Spleen (tissue), 11 donors: ENCODE measurements around the gene HRH3. TPM values are rescaled to one million over a fixed set of nuclear protein-coding genes. Genes with fewer than 3 reads are reported as not detected.

ENCODE experiments used
- DNase-seq: peaks from one replicate; pipeline ENCODE4 v3.0.0-alpha.2; 2020
- H3K27ac ChIP-seq, 8 donors: fragments of 200-600 bp; sonication (generic) in 7 of 8; 1 replicate in 4 of 8; 2 replicates in 4 of 8; pipeline versions ENCODE4 v1.5.0 to v1.8.0; 2016 to 2021; ENCODE audit warnings: inconsistent platforms in 4 of 8, mild to moderate bottlenecking in 4 of 8, moderate library complexity in 1 of 8
- H3K27me3 ChIP-seq, 7 donors: fragments of 200-600 bp; sonication (generic) in 6 of 7; replicated peaks in 1 of 7; 1 replicate in 4 of 7; 2 replicates in 3 of 7; pipeline versions ENCODE4 v1.5.0 to v1.8.0; 2016 to 2021; ENCODE audit warnings: inconsistent platforms in 3 of 7, mild to moderate bottlenecking in 1 of 7
- H3K36me3 ChIP-seq, 6 donors: fragments of 200-600 bp; sonication (generic) in 5 of 6; 1 replicate in 4 of 6; 2 replicates in 2 of 6; pipeline versions ENCODE4 v1.5.0 to v1.8.0; 2016 to 2021; ENCODE audit warnings: inconsistent platforms in 2 of 6
- H3K4me1 ChIP-seq, 6 donors: fragments of 200-600 bp; sonication (generic) in 5 of 6; 1 replicate in 3 of 6; 2 replicates in 3 of 6; pipeline versions ENCODE4 v1.5.0 to v1.8.0; 2016 to 2021; ENCODE audit warnings: inconsistent platforms in 3 of 6
- H3K4me3 ChIP-seq, 8 donors: fragments of 200-600 bp; sonication (generic) in 7 of 8; 1 replicate in 4 of 8; 2 replicates in 4 of 8; pipeline versions ENCODE4 v1.5.0 to v1.8.0; 2016 to 2021; ENCODE audit warnings: inconsistent platforms in 4 of 8, mild to moderate bottlenecking in 4 of 8, moderate library complexity in 2 of 8
- H3K9me3 ChIP-seq, 8 donors: fragments of 200-600 bp; sonication (generic) in 7 of 8; 1 replicate in 4 of 8; 2 replicates in 4 of 8; pipeline versions ENCODE4 v1.5.0 to v1.8.0; 2016 to 2021; ENCODE audit warnings: inconsistent platforms in 4 of 8
- POLR2A ChIP-seq, 3 donors: fragments of 450-650 bp; IDR thresholded peaks; one replicate each; pipeline ENCODE4 v1.5.1; 2017; ENCODE audit warnings: antibody characterized with exemption in 3 of 3, mild to moderate bottlenecking in 1 of 3
- POLR2AphosphoS5 ChIP-seq, 3 donors: sonication (generic); formaldehyde crosslinking; IDR thresholded peaks; one replicate each; pipeline ENCODE4 v1.5.1; 2017; ENCODE audit warnings: antibody characterized with exemption in 3 of 3
- WGBS, 5 donors: extraction: QIAGEN DNeasy Blood & Tissue Kit in 3 of 5; methylation state at CpG; one replicate each; pipeline versions ENCODE4 v1.1.5 to v1.1.7; 2013 to 2018; 5-methylcytosine and 5-hydroxymethylcytosine counted together
- intact Hi-C: fragments of 100-400 bp; cut with DNase I; formaldehyde crosslinking; loops from one replicate; pipeline ENCODE4 v1.15.0; 2023; ENCODE audit warnings: low total_unique reads
- polyA plus RNA-seq, 3 donors: library from polyadenylated mRNA; stranded (reverse); fragments of 200-250 nt; gene quantifications; one replicate each; pipeline ENCODE4 v1.2.1, GENCODE V29; 2013
- total RNA-seq, 7 donors: library from RNA; depleted of rRNA in 3 of 7; stranded (reverse); fragments of >200 nt in 3 of 7; fragmentation: NEBNext Ultra II Directional in 4 of 7; extraction: Animal tissue kit (Norgen Biotek cat#: 25700) in 4 of 7; gene quantifications; one replicate each; pipeline versions ENCODE4 v1.1.0 to v1.2.1, GENCODE V29; 2016 to 2021
- TF ChIP-seq, protein P1 (sequence below), 11 experiments: fragments of 200-600 bp in 7 of 11; fragments of 450-650 bp in 4 of 11; sonication (generic) in 4 of 11; IDR thresholded peaks in 8 of 11; conservative IDR thresholded peaks in 3 of 11; 1 replicate in 7 of 11; 2 replicates in 4 of 11; pipeline versions ENCODE4 v1.4.0 to v1.8.0; 2016 to 2021; ENCODE audit warnings: antibody characterized with exemption in 11 of 11, inconsistent platforms in 4 of 11, mild to moderate bottlenecking in 1 of 11
- donor health status: healthy with polysubstance abuse.
- donor health status: DM: no; HTN: no; CAD: no; lungs with moderate emphysema.
- donor health status: DM: no; HTN: no; CAD: no.
- donor health status: Bipolar disorder and iron deficiency.
- donor health status: healthy.
- donor health status: DM: no; HTN: no; CAD: no.
- donor health status: DM: yes; HTN: yes; CAD: no.

The HRH3 gene
- total and polyA plus RNA-seq, 10 donors = not detected

DNA sequence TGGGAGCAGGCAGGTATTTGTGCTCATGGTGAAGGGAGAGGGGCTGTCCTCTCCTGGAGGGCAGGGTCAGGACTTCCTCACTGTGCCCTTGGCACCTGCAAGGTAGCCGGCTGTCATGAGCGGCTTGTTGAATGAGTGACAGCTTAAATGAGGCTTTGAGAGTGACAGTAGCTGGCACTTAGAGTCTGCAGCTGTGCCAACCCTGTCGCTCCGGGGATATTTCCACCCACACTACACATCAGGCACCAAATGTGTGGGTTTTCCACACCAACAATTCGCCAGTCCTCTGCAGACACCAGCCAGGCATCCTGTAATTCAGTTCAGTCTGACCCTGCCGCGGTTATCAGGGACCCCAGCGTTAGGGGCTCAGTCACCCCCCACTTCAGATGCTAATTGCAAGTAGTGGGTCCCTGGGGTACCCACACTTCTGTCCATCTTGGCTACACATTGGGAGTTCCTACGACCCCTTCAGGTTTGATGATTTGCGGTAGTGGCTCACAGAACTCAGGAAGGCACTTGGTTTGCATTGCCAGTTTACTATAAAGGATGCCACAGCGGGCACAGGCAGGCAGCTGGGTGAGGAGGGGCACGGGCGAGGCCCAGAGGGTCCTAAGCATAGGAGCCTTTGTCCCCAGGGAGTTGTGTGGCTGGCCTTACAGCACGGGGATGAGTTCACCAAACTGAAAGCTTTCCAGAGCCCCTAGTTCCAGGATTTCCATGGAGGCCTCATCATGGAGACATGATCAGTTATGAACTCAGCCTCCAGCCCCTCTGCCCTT is 28.1 kb downstream of the HRH3 start:
- peaks cover 0 to 82% (median 36%) of the 10 kb centered on the region in 6 donors for H3K36me3 ChIP-seq
- no peaks in the 10 kb centered on the region for H3K9me3 ChIP-seq
- DNase-seq = peak; percentile 46

DNA sequence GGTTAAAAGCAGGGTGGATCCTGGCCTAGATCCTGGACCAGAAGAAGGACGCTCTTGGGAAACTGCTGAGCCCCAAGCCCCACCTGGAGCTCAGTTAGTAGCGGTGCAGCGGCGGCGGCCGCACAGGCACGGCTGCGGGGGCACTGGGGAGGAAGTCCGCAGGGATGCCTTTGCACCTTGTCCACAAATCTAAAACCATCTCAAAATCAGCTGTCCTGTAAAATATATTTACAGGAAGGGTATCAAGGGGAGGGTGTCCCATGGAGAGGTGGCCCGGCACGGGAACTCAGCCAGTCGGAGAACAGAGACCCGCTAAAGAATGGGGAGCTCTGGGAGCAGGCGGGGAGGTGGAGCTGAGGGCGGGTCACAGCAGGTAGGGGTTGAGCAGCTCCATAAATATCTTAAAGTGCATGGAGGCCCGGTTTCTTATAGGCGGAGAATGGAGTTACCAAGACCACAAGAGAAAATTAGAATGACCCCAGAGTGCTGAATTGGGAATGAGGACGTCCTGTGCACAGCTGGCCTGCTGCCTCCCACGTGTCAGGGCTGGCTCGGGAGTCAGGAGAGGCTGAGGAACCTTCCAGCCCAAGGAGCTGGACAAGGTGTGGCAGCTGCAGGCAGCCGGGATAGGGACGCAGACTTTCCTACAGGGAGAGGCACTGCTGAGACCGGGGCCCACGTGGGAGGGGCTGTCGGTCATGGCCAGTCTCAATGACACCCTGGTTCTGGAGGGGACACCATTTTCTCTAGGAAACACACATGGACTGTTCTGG is 29.3 kb downstream of the HRH3 start:
- TF ChIP-seq, protein P1, sequence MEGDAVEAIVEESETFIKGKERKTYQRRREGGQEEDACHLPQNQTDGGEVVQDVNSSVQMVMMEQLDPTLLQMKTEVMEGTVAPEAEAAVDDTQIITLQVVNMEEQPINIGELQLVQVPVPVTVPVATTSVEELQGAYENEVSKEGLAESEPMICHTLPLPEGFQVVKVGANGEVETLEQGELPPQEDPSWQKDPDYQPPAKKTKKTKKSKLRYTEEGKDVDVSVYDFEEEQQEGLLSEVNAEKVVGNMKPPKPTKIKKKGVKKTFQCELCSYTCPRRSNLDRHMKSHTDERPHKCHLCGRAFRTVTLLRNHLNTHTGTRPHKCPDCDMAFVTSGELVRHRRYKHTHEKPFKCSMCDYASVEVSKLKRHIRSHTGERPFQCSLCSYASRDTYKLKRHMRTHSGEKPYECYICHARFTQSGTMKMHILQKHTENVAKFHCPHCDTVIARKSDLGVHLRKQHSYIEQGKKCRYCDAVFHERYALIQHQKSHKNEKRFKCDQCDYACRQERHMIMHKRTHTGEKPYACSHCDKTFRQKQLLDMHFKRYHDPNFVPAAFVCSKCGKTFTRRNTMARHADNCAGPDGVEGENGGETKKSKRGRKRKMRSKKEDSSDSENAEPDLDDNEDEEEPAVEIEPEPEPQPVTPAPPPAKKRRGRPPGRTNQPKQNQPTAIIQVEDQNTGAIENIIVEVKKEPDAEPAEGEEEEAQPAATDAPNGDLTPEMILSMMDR (IDR thresholded peaks at IDR 0.05 in 8 of 11, conservative IDR thresholded peaks at IDR 0.05 in 3 of 11) = no peak
- no peak for TF ChIP-seq POLR2A (IDR thresholded peaks at IDR 0.05)
- TF ChIP-seq POLR2AphosphoS5 (IDR thresholded peaks at IDR 0.05) = no peak
- no peaks in the 10 kb centered on the region for H3K27me3 ChIP-seq
- DNase-seq = peak; percentile 47
- H3K9me3 ChIP-seq = no peaks in the 10 kb centered on the region
- 87 to 90% (median 89%) methylated on average over 25 of the region's 25 CpGs for WGBS, 5 donors
- intact Hi-C loops = no loop called here
- H3K36me3 ChIP-seq = peaks cover 0 to 71% (median 25%) of the 10 kb centered on the region in 6 donors
- no peak overlapping the region for H3K27ac ChIP-seq
- peaks cover 6 to 49% (median 18%) of the 10 kb centered on the region in 6 donors for H3K4me1 ChIP-seq
- H3K4me3 ChIP-seq = no peak overlapping the region

More for the DNA sequence above, 28.1 kb downstream of the HRH3 start:
- TF ChIP-seq POLR2AphosphoS5 (IDR thresholded peaks at IDR 0.05) (no peak), POLR2A (IDR thresholded peaks at IDR 0.05) (no peak)
- TF ChIP-seq, protein P1 (IDR thresholded peaks at IDR 0.05 in 8 of 11, conservative IDR thresholded peaks at IDR 0.05 in 3 of 11) = no peak
- H3K27me3 ChIP-seq = no peaks in the 10 kb centered on the region
- intact Hi-C loops = no loop called here
- no peak overlapping the region for H3K27ac ChIP-seq
- 85 to 95% (median 92%) methylated on average over 14 of the region's 14 CpGs for WGBS, 5 donors
- no peak overlapping the region for H3K4me3 ChIP-seq
- peaks cover 2 to 37% (median 9%) of the 10 kb centered on the region in 6 donors for H3K4me1 ChIP-seq

DNA sequence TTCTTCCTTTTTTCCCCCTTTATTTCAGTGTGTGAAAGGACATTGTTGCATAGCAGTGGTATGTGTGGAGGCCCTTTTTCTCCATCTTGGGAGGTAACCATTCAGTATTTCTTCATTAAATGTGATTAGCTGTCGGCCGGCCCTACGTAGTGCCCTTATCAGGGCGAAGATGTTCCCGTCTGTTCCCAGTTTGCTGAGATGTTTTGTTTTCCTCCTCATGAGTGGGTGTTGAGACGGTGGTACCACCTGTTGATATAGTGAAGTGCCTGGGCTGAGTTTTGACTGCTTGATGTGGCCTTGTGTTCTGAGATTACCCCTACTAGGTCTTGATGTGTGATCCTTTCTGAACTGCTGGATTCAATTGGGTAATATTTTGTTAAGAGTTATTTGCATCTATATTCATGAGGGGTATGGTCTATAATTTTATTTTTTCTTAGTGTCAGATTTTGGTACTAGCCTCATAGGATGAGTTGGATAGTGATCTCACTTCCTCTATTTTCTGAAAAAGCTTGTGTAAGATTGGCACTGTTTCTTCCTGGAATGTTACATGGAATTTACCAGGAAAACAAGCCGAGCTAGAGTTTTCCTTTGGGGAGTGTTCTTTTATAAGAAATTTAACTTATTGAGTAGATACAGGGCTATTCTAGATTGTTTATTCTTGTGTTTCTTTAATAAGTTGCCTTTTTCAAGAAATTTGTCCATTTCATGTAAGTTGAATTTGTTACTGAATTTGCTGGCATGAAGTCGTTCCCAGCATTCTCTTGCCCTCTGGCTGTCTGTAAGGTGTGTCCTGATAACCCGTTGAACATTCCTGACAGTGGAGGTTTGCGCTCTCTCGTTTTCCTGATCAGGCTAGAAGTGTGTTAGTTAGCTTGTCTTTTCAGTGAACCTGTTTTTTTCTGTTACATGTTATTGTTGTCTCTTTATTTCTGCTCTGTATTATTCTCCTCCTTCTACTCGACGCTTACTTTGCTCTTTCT is 32.9 kb downstream of the HRH3 start:
- Histone ChIP-seq H3K36me3 (peaks cover 0 to 36% (median 12%) of the 10 kb centered on the region in 6 donors), H3K4me1 (peaks cover 20 to 64% (median 38%) of the 10 kb centered on the region in 6 donors), H3K4me3 (peak overlapping the region in 1 of 8 donors; percentile 25), H3K9me3 (no peaks in the 10 kb centered on the region), H3K27ac (peak overlapping the region; percentile 7 to 99 (median 78)), H3K27me3 (no peaks in the 10 kb centered on the region)
- no peak for TF ChIP-seq POLR2AphosphoS5 (IDR thresholded peaks at IDR 0.05)
- TF ChIP-seq POLR2A (IDR thresholded peaks at IDR 0.05) = no peak
- TF ChIP-seq, protein P1 (IDR thresholded peaks at IDR 0.05 in 8 of 11, conservative IDR thresholded peaks at IDR 0.05 in 3 of 11) = no peak
- intact Hi-C loops = loop anchor here (10.0 kb wide), 1 partner anchor 58 kb away; no protein-coding TSS in a partner anchor
- WGBS, 5 donors = 71 to 87% (median 76%) methylated on average over 13 of the region's 13 CpGs
- DNase-seq = peak; percentile 16
